PFSK-1 (cell line): ENCODE results near the gene ATP10A.

ENCODE experiments used
- FOXP2 ChIP-seq: optimal IDR thresholded peaks from 2 replicates; pipeline ENCODE3; 2011; ENCODE audit warnings: borderline replicate concordance, control low read depth, inconsistent platforms; ENCODE audit not compliant: insufficient read depth; ENCODE audit errors: extremely low read length, extremely low read depth
- POLR2AphosphoS5 ChIP-seq: IDR thresholded peaks from 2 replicates; pipeline ENCODE4 v1.6.1; 2012; ENCODE audit warnings: low read depth, mild to moderate bottlenecking, control low read depth, low read length, moderate library complexity
- REST ChIP-seq, 2 experiments: IDR thresholded peaks; 2 replicates each; pipeline versions ENCODE4 v1.6.1 to v1.8.0; 2011 to 2012; ENCODE audit warnings: low read depth in 2 of 2, low read length in 2 of 2, control low read depth in 1 of 2, inconsistent platforms in 1 of 2, mild to moderate bottlenecking in 1 of 2, moderate library complexity in 1 of 2; ENCODE audit not compliant: insufficient read depth in 1 of 2
- SIN3A ChIP-seq: IDR thresholded peaks from 2 replicates; pipeline ENCODE4 v1.6.1; 2012; ENCODE audit warnings: mild to moderate bottlenecking, low read length, moderate library complexity, borderline replicate concordance; ENCODE audit not compliant: insufficient read depth
- TAF1 ChIP-seq: IDR thresholded peaks from 2 replicates; pipeline ENCODE4 v1.6.1; 2012; ENCODE audit warnings: low read length, control low read depth, borderline replicate concordance; ENCODE audit not compliant: insufficient read depth

ATP10A gene

DNA sequence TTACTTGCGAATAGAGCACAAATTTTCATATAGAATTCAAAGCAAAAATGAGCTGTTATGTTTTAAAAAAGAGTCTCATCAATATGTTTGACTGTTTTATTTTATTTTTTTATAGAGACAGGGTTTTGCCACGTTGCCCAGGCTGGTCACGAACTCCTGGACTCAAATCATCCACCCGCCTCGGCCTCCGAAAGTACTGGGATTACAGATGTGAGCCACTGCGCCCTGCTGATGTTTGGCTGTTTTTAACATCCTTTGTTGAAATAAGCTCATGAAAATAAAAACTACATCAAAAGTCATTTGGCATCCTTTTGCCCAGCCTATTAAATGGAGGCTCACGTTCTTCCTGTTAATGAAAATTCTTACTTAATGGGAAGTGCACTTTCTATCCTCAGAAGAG is 154.7 kb downstream of the ATP10A start:
- TF ChIP-seq SIN3A (no peak), POLR2AphosphoS5 (no peak), REST (IDR thresholded peaks at IDR 0.05; ENCODE audit: insufficient read depth in 1 of 2, low read depth in 2 of 2, low read length in 2 of 2) (no peak), FOXP2 (no peak), TAF1 (no peak)

- no peak for TF ChIP-seq FOXP2
- no peak for TF ChIP-seq TAF1
- no peak for TF ChIP-seq SIN3A
- TF ChIP-seq POLR2AphosphoS5: no peak
- TF ChIP-seq REST (IDR thresholded peaks at IDR 0.05; ENCODE audit: insufficient read depth in 1 of 2, low read depth in 2 of 2, low read length in 2 of 2): no peak
Observed at GRCh38 chr15:25707656-25708365, 155.3 kb downstream of the ATP10A start.

DNA sequence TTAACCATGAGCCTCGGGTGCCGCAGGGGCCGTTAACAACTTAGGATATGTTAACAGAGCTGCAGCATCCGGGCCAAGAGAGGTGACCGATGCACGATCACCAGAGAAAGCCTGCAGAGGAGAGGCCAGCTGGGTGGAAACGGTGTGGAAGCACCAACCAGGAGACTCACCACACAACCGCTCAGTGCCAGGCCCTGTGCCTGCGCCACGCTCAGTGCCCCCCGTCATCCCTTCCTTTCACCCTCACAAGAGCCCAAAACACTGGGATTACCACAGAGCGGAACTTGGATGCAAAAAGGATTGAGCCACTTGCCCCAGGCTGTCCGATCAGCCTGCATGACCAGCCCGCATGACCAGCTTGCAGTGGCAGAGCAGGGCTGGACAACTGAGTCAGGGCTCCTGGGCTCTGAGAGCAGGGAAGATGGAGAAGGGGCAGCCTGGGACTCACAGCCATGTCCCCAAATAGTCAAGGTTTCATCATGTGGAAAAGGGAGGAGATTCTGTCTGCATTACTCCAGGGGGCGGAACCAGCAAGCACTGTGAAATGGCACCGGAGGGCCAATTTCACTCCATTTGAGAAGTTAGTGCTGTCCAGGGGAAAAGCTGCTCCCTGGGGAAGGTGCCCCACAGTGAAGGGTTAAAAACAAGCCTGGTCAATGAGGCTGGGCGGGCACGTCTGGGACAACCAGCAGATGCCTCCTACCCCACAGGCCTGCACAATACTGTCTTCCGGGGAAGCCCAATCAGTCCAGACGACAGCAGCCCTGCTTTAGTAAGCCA is 156.8 kb downstream of the ATP10A start:
- no peak for TF ChIP-seq FOXP2
- no peak for TF ChIP-seq POLR2AphosphoS5
- no peak for TF ChIP-seq TAF1

GRCh38 chr15:25705433-25706115 is 157.6 kb downstream of the ATP10A start:
- TF ChIP-seq POLR2AphosphoS5 (no peak), SIN3A (no peak), TAF1 (no peak), FOXP2 (no peak), REST (IDR thresholded peaks at IDR 0.05; ENCODE audit: insufficient read depth in 1 of 2, low read depth in 2 of 2, low read length in 2 of 2) (no peak)

GRCh38 chr15:25703726-25704125 is 159.4 kb downstream of the ATP10A start:
- no peak for TF ChIP-seq REST (IDR thresholded peaks at IDR 0.05; ENCODE audit: insufficient read depth in 1 of 2, low read depth in 2 of 2, low read length in 2 of 2)
- TF ChIP-seq POLR2AphosphoS5: no peak
- TF ChIP-seq SIN3A: no peak
